Astrocyte (in vitro differentiated cells and primary cell): ENCODE data around the gene TMC1. TPM values are rescaled to one million over a fixed set of nuclear protein-coding genes. Genes with fewer than 3 reads are reported as not detected.

Experiments
- DNase-seq: peaks from one replicate; pipeline ENCODE4 v3.0.0-alpha.2; 2010; ENCODE audit warnings: low read depth
- FAIRE-seq: peaks from 2 replicates; lab custom pipeline; 2011; peaks lifted over from hg19 to GRCh38; lab: Jason Lieb, UNC
- H2AFZ ChIP-seq: 2 replicates; pipeline ENCODE4 v1.6.0; 2012; ENCODE audit warnings: low read depth, low read length, inconsistent platforms
- H3K27ac ChIP-seq: 2 replicates; pipeline ENCODE4 v1.5.1; 2011; ENCODE audit warnings: low read depth, low read length, inconsistent platforms
- H3K27me3 ChIP-seq: 2 replicates; pipeline ENCODE4 v1.6.0; 2011; ENCODE audit warnings: low read length, inconsistent platforms; ENCODE audit not compliant: insufficient read depth
- H3K36me3 ChIP-seq: 2 replicates; pipeline ENCODE4 v1.5.1; 2011; ENCODE audit warnings: low read length, inconsistent platforms; ENCODE audit not compliant: insufficient read depth
- H3K4me1 ChIP-seq: 2 replicates; pipeline ENCODE4 v1.5.1; 2011; ENCODE audit warnings: low read length, inconsistent platforms; ENCODE audit not compliant: insufficient read depth
- H3K4me2 ChIP-seq: 2 replicates; pipeline ENCODE4 v1.6.0; 2012; ENCODE audit warnings: low read length, inconsistent platforms
- H3K4me3 ChIP-seq: 2 replicates; pipeline ENCODE4 v1.5.1; 2011; ENCODE audit warnings: low read depth, mild to moderate bottlenecking, low read length, inconsistent platforms; ENCODE audit not compliant: insufficient read depth
- H3K79me2 ChIP-seq: 2 replicates; pipeline ENCODE4 v1.6.0; 2012; ENCODE audit warnings: mild to moderate bottlenecking, low read length, inconsistent platforms; ENCODE audit not compliant: insufficient read depth
- H3K9ac ChIP-seq: 2 replicates; pipeline ENCODE4 v1.6.0; 2012; ENCODE audit warnings: mild to moderate bottlenecking, low read length, inconsistent platforms
- H3K9me3 ChIP-seq: 2 replicates; pipeline ENCODE4 v1.5.1; 2012; ENCODE audit warnings: low read depth, mild to moderate bottlenecking, low read length, inconsistent platforms; ENCODE audit not compliant: insufficient read depth
- H4K20me1 ChIP-seq: 2 replicates; pipeline ENCODE4 v1.6.0; 2012; ENCODE audit warnings: low read length, inconsistent platforms; ENCODE audit not compliant: insufficient read depth
- H3K27ac Mint-ChIP-seq: one replicate; pipeline ENCODE4 v1.8.0; 2021; ENCODE audit warnings: mild to moderate bottlenecking, mixed read lengths; ENCODE audit not compliant: unreplicated experiment
- H3K27me3 Mint-ChIP-seq: one replicate; pipeline ENCODE4 v1.8.0; 2021; ENCODE audit warnings: low read depth, mixed read lengths; ENCODE audit not compliant: unreplicated experiment
- H3K36me3 Mint-ChIP-seq: one replicate; pipeline ENCODE4 v1.8.0; 2021; ENCODE audit warnings: low read depth, mixed read lengths; ENCODE audit not compliant: unreplicated experiment
- H3K4me1 Mint-ChIP-seq: one replicate; pipeline ENCODE4 v1.8.0; 2021; ENCODE audit warnings: low read depth, mixed read lengths; ENCODE audit not compliant: unreplicated experiment
- H3K4me3 Mint-ChIP-seq: one replicate; pipeline ENCODE4 v1.8.0; 2021; ENCODE audit warnings: mild to moderate bottlenecking, moderate library complexity, mixed read lengths; ENCODE audit not compliant: unreplicated experiment
- H3K9me3 Mint-ChIP-seq: one replicate; pipeline ENCODE4 v1.8.0; 2021; ENCODE audit warnings: mild to moderate bottlenecking, mixed read lengths; ENCODE audit not compliant: unreplicated experiment
- CTCF ChIP-seq: IDR thresholded peaks from 2 replicates; pipeline ENCODE4 v1.5.1; 2011; ENCODE audit warnings: low read depth, mild to moderate bottlenecking, inconsistent platforms, low read length, moderate library complexity; ENCODE audit not compliant: insufficient read depth
- EZH2 ChIP-seq: IDR thresholded peaks from 2 replicates; pipeline ENCODE4 v1.6.1; 2012; ENCODE audit warnings: mild to moderate bottlenecking, low read length, inconsistent platforms; ENCODE audit not compliant: insufficient read depth
- total RNA-seq: library from RNA; stranded (reverse); gene quantifications from 2 replicates; pipeline ENCODE4 v1.2.1, GENCODE V29; 2021

TMC1 gene
- total RNA-seq, 1 donor from 2014 or later, result not detected

- no peaks in the 10 kb centered on the region for H4K20me1 ChIP-seq
- Mint-ChIP-seq H3K27ac (no peak overlapping the region), H3K4me3 (no peak overlapping the region), H3K9me3 (peaks cover 4% of the 10 kb centered on the region), H3K4me1 (peaks cover 9% of the 10 kb centered on the region), H3K36me3 (no peaks in the 10 kb centered on the region), H3K27me3 (no peaks in the 10 kb centered on the region)
- H3K79me2 ChIP-seq, result no peaks in the 10 kb centered on the region
- DNase-seq (no peak), FAIRE-seq (no peak)
- peaks cover 15% of the 10 kb centered on the region for H3K4me1 ChIP-seq
- no peak overlapping the region for H2AFZ ChIP-seq
- no peak overlapping the region for H3K4me2 ChIP-seq
- H3K4me3 ChIP-seq, result no peak overlapping the region
- H3K9ac ChIP-seq, result no peak overlapping the region
- no peaks in the 10 kb centered on the region for H3K36me3 ChIP-seq
- H3K9me3 ChIP-seq, result no peaks in the 10 kb centered on the region
- no peaks in the 10 kb centered on the region for H3K27me3 ChIP-seq
- no peak for TF ChIP-seq EZH2
- no peak for TF ChIP-seq CTCF
- H3K27ac ChIP-seq, result no peak overlapping the region
Measured at GRCh38 chr9:72574156-72574810, 52.9 kb downstream of the TMC1 start.

- H3K79me2 ChIP-seq, result no peaks in the 10 kb centered on the region
- no peak overlapping the region for H3K27ac ChIP-seq
- DNase-seq (no peak), FAIRE-seq (no peak)
- no peak overlapping the region for H3K4me3 ChIP-seq
- no peak overlapping the region for H3K4me2 ChIP-seq
- peaks cover 24% of the 10 kb centered on the region for H3K4me1 ChIP-seq
- Mint-ChIP-seq H3K4me3 (no peak overlapping the region), H3K27me3 (no peaks in the 10 kb centered on the region), H3K4me1 (peaks cover 15% of the 10 kb centered on the region), H3K27ac (no peak overlapping the region), H3K36me3 (no peaks in the 10 kb centered on the region), H3K9me3 (peaks cover 2% of the 10 kb centered on the region)
- TF ChIP-seq CTCF, result no peak
- TF ChIP-seq EZH2, result no peak
- H2AFZ ChIP-seq, result no peak overlapping the region
- H3K9ac ChIP-seq, result no peak overlapping the region
- no peaks in the 10 kb centered on the region for H3K27me3 ChIP-seq
- H3K9me3 ChIP-seq, result no peaks in the 10 kb centered on the region
- H3K36me3 ChIP-seq, result no peaks in the 10 kb centered on the region
- no peaks in the 10 kb centered on the region for H4K20me1 ChIP-seq
Measured at GRCh38 chr9:72575666-72576065, 54.3 kb downstream of the TMC1 start.

GRCh38 chr9:72576087-72576486 is 54.7 kb downstream of the TMC1 start:
- peaks cover 24% of the 10 kb centered on the region for H3K4me1 ChIP-seq
- no peaks in the 10 kb centered on the region for H3K79me2 ChIP-seq
- H3K27ac ChIP-seq, result no peak overlapping the region
- no peak overlapping the region for H3K4me3 Mint-ChIP-seq
- H4K20me1 ChIP-seq, result no peaks in the 10 kb centered on the region
- FAIRE-seq, result no peak
- peaks cover 15% of the 10 kb centered on the region for H3K4me1 Mint-ChIP-seq
- no peak overlapping the region for H3K9ac ChIP-seq
- H3K36me3 ChIP-seq, result no peaks in the 10 kb centered on the region
- no peak overlapping the region for H3K4me3 ChIP-seq
- no peaks in the 10 kb centered on the region for H3K27me3 ChIP-seq
- no peaks in the 10 kb centered on the region for H3K36me3 Mint-ChIP-seq
- H3K9me3 Mint-ChIP-seq, result peaks cover 2% of the 10 kb centered on the region
- H2AFZ ChIP-seq, result no peak overlapping the region
- no peak overlapping the region for H3K4me2 ChIP-seq
- TF ChIP-seq CTCF (no peak), EZH2 (no peak)
- DNase-seq, result no peak
- no peaks in the 10 kb centered on the region for H3K9me3 ChIP-seq
- no peak overlapping the region for H3K27ac Mint-ChIP-seq
- H3K27me3 Mint-ChIP-seq, result no peaks in the 10 kb centered on the region
